ENCODE data around the gene CAPRIN1.
"Not testable (repeated sequence)": the region's sequence is repeated elsewhere in the genome, so short reads cannot be mapped to it uniquely, and the experiment has no call there.

The CAPRIN1 gene

DNA sequence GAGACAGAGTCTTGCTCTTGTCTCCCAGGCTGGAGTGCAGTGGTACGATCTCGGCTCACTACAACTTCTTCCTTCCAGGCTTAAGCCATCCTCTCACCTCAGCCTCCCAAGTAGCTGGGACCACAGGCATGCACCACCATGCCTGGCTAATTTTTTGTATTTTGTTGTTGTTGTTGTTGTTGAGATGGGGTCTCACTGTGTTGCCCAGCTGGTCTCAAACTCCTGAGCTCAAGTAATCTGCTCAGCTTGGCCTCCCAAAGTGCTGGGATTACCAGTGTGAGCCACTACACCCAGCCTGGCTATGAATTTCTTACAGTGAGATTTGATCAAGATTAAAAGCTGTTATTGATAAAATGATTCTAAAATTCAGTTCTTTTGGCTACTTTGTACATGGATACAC is 43.4 kb downstream of the CAPRIN1 start:
- DNase-seq = not testable (repeated sequence)

DNA sequence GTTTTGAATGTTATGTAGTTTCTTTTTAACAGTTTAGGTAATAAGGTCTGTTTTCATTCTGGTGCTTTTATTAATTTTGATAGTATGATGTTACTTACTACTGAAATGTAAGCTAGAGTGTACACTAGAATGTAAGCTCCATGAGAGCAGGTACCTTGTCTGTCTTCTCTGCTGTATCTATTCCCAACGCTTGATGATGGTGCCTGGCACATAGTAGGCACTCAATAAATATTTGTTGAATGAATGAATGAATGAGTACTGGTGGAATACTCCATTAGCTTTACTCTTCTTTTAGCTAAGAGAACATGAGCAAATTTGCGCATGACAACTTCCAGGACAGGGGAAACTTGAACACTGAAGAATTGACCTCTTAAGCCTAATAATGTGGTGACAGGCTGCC is 47.3 kb downstream of the CAPRIN1 start:
- DNase-seq = no peak

DNA sequence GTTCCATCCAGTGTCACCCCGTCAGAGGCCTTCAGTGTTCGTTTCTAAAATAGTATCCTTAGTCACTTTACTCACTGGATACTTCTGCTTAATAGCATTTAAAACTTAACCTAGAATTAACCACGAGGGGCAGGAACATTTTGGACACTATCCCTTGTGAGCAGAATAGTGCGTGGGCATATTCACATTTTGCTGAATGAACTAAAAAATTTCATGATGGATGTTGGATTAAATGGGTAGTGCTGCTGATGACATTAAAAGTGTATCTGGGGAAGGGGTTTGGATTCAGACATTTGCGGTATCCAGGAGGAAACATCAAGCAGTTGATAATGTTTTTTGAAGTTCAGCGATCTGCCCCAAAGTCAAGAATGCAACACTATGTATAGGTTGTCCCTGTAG is 53.1 kb downstream of the CAPRIN1 start:
- DNase-seq = no peak

DNA sequence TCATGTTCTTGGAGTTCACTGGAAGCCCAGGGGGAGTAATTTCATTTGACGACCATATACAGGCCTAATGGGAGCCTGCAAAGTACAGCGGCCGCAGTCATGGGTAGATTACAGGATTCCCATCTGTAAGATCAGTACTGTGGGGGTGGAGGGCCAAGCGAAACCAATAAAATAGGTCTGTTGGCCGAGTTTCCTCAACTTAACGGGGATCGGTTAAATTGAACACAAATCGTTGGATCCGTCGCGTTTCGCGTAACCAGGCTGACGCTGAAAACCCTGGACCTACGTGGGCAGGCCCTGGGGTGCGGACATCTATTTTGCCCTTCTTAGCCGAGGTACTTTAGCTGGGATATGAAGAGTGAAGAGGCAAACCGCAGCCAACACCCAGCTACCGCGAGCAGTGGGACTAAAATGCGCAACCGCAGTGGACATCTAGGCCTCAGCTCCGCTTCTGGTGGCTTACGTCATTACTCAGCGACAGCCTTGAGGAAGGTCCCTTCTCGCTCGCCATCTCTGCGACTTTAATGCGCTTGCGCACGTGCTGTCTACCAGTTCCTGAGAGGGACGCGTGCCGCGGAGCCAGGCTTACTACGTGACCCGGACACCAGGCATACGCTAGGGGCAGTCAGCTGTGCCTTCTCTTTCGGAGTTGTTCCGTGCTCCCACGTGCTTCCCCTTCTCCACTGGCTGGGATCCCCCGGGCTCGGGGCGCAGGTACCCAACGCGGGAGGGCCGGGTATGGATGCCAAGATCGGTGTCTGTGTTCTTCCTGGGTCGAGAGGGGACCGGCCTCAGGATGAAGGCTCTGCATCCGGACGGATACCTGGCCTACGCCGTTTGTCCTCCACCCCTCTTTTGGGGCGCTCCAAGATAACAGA is 53.8 kb downstream of the CAPRIN1 start, which contains the start of gene NAT10:
TSS of gene NAT10 (plus strand) at position 551 of the 878 bp plus-strand sequence. CDS start 2,597 bp downstream, outside the sequence.
- DNase-seq = peak; percentile 99

DNA sequence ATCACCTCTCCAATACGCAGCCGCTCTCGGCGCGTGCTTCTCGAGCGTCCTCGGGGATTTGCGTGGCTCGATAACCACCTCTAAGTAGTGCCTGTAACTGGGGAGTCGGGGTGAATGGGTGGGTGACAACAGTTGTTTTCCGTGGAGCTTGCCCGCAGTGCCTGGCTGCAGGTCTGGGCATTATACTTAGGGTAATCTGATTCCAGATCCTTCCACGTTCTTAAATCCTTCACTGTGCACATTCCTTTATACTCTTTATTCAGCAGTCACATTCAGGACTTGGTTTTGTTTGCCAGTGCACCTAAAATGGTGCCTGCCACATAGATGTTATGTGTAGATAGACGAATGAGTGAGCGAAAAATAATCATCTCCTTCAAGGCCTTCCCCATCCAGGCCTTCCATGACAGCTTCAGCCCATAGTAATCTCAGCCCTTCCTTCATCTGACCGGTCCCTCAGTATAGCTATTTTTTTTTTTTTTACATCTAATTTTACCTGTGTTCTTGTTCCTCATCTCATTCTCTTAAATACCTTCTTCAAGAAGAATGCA is 54.5 kb downstream of the CAPRIN1 start:
- DNase-seq = peak; percentile 9

DNA sequence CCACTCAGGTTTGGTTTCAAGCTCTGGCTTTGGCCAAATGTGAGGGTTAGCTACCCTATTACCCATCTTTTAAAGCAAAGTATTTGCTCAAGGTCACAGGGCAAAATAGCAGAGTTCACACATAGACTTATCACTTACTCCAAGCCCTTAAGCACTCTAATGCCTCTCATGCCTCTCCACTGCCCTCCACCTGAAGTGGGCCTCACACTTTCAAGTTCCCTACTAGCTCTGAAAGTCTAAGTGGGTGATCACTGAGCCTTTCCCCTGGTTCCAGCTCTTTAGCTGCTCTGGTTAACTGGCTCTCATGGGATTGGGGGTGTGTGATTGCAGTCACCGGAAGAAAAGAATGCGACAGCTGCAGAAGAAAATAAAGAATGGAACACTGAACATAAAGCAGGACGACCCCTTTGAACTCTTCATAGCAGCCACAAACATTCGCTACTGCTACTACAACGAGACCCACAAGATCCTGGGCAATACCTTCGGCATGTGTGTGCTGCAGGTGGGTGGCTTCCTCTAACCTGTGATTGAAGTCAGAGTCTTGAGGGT is 60.3 kb downstream of the CAPRIN1 start:
- DNase-seq = no peak

DNA sequence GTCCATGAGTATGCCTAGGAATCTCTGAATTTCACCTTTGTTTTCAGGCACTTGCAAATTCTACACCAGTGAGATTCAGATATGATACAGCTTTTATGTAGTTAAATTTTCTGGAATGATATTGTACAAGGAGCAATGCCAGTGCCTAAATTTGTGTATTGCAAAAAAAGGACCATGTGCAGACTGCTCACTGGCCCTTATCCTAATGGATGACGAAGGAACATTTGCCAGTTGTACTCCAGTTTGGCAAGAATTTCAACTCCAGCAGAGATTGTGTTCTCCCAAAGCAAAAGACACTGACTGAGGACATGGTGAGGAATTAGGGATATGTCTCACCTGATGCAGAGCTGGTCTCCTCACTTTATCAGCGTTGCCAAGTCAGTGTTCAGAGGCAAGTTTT is 62.5 kb downstream of the CAPRIN1 start:
- DNase-seq = no peak

DNA sequence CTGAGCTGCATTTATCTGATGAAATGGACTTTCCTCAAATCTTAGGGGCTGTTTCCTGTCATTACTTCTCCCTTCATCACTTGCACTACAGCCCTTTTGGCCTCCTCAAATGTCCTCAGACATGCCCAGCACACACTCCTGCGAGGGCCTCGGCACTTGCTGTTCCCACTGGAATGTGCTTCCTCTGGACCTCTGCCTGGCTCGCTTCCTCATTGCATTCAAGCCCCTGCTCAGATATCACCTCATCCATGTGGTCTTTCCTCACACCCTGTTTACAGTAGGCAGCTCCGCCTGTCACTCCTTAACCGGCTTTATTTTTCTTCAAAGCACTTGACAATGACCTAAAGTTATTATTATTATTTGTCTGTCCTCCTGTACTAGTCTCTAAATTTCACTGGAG is 62.9 kb downstream of the CAPRIN1 start:
- no peak for DNase-seq

DNA sequence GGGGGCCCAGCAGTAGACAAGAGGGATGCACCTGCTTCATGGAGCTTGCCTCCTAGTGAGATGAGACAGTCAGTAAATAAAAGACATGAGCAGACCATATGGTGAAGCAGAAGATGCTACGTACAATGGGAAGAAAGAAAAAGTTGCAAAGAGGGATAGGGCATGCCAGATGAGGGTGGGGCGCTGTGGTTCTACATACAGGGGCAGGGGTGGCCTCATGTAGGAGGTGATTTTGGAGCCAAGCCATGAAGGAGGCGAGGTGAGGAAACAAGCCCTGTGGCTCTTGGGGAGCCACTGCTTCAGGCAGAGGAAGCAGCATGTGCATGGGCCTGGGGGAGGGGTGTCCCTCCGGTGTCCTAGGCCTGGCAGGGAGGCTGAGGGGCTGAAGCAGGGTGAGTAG is 69.1 kb downstream of the CAPRIN1 start:
- no peak for DNase-seq

DNA sequence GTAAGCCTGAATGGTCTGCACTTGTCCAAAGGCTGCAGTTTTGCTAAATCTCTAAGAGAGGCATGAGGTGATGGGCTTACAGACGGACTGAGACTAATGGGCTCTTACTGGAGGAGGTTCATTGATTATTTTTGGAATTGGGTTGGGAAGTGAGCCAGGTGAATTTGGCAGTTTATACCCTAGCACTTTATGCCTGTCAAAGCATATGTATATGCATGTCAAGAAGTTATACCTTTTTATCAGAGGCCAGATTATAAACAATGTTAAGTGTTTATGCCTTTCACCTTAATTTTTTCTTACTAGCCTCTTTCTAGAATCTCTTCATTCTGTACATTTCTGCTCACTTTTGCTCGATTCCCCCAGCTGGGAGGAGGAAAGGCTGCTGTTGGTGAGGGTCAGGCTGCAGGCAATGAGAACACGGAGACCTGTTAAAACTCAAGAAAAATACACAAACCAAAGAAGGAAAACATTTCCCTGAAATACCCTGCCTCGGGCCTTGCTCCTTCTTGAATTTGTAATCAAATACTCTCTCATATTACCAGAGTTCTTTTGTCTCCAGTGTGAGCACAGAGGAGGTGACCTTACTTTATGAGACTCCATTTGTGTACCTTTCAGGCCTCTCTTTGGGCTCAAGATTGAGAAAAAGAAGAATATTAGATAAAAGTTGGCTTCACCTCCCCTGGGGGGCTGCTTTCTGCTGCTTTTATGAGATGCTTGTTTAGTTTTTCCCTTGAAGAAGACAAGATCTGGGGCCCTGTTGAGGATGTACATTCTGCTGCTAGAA is 73.5 kb downstream of the CAPRIN1 start:
- DNase-seq = no peak

DNA sequence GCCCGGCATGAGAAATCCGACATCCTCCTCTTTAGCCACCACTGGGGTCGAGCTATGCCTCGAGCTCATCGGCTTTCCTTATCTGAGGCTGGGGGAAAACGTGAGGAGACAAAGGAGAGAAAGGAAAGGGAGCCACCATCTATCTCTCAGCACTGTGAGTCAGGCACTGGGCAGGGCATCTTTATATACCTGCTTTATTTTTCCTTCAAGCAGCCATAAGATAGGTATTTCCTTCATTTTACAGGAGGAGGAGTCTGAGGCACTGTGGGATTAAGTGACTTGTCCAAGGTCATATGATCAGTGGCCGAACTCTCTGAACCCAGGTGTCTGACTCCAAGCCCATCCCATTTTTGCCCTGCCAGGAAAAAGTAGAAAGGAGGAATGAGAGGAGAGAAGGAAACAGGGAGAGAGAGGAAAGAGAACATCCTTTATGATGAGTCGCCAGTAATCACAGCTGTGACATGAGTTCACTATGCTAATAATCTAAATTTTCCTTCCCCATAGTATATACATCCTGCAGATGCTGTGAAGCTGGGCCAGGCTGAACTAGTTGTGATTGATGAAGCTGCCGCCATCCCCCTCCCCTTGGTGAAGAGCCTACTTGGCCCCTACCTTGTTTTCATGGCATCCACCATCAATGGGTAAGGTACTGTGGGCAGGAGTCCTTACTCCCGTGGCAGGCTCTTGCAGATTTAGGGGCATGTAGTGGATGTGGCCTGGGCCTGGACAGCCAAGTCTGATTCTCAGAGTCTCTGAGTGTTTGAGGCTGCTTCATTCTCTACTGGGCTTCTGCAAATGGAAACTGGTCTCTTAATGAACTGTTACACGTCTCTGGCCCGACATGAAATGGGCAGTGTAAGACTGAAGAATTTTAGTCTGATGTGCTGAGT is 75.7 kb downstream of the CAPRIN1 start:
- no peak for DNase-seq

DNA sequence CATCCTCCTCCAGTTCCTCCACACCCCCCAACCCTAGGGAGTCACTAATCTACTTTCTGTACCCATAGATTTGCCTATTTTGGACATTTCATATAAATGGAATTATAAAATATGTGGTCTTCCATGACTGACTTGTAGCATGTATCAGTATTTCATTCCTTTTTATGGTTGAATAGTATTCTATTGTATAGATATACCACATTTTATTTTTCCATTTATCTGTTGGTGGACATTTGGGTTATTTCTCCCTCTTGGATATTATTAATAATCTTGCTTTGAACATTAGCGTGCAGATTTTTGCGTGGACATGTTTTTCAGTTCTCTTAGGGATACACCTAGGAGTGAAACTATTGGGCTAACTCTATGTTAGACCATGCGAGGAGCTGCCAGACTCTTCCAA is 77.3 kb downstream of the CAPRIN1 start:
- no peak for DNase-seq

DNA sequence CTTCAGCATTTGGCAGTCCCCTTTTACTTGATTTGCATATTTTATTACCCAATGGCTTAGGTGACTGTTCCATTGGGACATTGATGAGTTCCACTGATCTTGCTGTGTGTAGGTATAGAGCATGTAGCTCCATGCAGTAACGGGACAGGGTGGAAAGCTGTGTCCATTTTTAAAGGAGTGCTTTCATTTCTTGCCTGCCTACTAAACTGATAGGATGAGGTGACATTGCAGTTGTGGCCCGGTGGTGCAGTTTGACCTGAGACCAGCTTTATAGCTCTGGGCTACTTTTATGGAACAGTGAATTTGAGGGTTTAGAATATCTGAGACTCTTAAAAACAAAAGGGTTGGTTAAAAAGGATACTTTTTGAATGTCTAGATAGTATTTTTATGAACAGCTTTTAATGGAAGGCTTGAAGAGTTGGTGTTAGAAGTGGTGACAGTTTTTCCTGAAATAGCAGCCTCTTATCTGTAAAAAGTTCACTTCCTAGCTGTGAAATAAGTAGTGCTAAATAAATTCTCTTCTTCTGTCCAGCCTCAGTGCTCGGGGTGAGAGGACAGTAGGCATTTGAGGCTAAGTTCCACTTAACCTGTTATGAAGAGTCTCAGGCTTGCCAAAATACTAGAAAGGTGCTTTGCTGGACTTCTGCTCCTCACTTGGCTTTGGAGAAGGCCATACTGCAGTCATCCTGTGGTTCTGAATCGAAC is 80.9 kb downstream of the CAPRIN1 start:
- DNase-seq = no peak

DNA sequence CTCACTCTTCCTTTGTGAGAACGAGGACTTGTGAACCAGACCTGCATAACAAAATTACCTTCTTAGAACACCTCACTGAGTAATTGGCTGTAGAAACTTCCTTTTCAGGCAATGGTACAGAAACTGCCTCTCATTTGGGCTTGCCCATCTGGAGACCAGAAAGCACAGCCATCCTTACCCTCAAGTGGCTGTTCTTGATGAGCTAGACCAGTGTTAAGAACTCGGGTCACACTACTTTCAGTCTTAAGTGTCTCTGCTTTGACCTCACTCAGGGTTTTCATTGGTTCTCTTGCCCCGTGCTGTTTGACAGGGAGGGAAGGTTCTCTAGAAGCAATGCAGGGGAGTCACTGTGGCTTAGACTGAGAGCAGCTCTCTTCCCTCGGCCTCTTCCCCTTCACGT is 83.2 kb downstream of the CAPRIN1 start:
- DNase-seq = no peak

DNA sequence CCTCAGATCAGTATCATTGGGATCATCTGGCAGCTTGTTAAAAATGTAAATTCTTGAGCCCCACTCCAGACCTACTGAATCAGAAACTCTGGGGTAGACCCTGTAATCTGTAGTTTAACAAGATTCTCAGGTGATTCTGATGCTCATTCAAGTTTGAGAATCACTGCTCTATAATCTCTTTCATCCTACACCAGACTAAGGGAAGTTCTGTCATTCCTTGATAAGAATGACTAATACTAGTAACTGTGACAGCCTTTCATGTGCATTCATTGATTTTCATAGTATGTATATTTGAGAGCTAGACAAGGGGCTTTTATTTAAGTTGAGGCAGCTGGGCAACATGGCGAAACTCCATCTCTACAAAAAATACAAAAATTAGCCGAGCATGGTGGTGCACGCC is 83.9 kb downstream of the CAPRIN1 start:
- DNase-seq = no peak

DNA sequence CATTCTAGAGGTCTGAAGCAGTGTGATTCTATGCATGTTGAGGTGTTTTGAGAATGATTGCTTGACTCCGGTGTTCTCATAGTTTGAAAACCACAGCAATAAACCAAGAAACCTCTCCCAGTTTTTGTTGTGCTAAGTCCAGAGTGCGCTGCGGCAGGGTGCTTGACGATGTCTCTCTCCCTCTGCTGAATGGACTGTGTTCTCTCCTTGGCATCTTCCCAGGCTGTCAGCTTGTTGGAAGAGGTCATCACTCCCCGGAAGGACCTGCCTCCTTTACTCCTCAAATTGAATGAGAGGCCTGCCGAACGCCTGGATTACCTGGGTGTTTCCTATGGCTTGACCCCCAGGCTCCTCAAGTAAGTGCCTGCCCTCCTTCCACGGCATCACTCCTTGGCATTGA is 84.9 kb downstream of the CAPRIN1 start:
- DNase-seq = no peak

DNA sequence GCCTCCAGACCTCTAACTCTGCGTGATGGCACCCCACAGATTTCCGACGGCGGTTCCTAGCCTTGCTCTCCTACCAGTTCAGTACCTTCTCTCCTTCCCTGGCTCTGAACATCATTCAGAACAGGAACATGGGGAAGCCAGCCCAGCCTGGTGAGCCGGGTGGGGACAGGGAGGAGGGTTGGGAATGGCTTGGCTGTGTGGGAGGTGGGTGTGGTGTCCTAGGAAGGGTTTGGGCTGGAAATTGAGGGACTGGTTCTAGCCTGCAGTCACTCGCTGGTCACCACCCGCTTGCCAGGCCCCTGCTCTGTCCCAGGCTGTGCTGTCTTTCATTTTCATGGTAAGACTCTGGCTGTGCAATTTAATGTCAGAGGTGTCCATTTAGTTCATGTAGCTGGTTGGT is 87.8 kb downstream of the CAPRIN1 start:
- no peak for DNase-seq

DNA sequence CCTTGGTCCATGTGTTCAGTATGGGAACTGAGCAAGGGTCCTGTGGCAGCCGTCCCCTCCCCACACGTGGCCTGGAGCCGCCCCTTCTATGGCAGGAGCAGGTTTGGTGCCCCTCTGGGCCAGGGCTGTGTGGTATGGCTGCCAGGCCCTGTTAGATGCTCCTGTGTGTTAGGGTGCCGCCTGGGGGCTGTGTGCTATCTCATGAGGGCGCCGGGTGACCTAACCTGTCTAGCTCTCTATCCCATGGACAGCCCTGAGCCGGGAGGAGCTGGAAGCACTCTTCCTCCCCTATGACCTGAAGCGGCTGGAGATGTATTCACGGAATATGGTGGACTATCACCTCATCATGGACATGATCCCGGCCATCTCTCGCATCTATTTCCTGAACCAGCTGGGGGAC is 88.6 kb downstream of the CAPRIN1 start:
- DNase-seq = no peak

DNA sequence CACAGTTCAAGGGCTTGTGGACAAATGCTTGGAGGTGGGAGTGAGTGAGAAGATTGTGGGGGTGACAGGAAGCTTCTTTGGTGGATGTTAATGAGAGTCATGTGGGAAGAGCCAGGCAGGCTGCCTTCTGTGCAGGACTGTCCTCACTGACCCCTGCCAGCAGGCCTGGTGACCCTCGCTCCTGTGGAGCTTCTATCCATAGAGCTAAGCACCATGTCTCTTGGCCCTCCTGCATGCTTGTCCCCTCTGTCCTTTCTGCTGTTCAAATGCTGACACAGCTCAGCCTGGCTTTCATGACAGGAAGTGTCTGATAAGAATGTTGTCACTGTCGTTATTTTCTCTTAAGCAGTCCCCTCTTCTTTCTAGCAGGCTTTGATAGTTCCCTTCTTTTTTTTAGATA is 91.5 kb downstream of the CAPRIN1 start:
- no peak for DNase-seq

DNA sequence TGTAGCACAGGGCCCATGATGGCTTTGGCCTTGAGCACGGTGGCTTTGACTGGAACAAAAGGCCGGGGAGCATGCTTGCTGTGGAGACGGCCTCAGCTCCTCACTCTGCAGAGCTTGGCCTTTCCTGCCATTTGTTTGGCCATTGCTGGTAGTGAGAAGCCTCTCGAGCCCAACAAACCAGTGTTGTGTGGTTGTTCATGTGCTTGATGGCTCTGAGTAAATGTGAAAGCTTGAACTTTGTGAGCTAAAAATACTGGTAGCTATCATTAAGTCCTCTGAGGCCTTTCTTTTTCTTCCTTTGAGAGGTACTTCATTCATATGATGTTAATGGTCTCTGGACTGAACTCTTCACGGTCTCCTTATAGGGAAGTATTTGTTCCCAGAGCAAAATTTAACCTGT is 93.5 kb downstream of the CAPRIN1 start:
- DNase-seq = no peak

DNA sequence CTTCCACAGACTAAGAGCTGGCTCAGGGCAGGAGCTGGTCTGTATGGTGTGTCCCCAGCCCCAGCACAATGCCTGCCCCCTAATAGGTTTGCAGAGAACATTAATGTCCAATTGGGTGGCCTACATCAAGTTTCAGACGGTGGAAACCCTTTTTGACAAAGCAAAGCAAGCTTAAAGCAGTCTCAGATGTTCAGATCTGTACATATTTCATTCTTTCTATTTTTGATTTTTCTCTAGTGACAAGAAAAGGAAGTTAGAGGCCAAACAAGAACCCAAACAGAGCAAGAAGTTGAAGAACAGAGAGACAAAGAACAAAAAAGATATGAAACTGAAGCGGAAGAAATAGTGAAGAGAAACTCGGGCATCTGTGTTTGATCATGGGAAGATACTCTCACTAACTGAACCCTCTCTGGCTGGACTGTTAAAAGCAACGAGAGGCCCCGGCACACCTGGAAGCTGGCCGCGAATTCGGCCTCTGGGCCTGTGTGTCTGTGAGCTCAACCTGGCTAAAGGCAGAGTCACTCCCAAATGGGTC is 94.4 kb downstream of the CAPRIN1 start:
- DNase-seq = no peak
